HG03565 (cell line): ENCODE results near the gene EZH1.
"Not testable (repeated sequence)": the region's sequence is repeated elsewhere in the genome, so short reads cannot be mapped to it uniquely, and the experiment has no call there.

Experiments used
- ATAC-seq: cut with Tn5 transposase; IDR thresholded peaks from one replicate; pipeline ENCODE4 v1.9.1; 2021; ENCODE audit warnings: mild to moderate bottlenecking, moderate library complexity; ENCODE audit not compliant: unreplicated experiment

The EZH1 gene

DNA sequence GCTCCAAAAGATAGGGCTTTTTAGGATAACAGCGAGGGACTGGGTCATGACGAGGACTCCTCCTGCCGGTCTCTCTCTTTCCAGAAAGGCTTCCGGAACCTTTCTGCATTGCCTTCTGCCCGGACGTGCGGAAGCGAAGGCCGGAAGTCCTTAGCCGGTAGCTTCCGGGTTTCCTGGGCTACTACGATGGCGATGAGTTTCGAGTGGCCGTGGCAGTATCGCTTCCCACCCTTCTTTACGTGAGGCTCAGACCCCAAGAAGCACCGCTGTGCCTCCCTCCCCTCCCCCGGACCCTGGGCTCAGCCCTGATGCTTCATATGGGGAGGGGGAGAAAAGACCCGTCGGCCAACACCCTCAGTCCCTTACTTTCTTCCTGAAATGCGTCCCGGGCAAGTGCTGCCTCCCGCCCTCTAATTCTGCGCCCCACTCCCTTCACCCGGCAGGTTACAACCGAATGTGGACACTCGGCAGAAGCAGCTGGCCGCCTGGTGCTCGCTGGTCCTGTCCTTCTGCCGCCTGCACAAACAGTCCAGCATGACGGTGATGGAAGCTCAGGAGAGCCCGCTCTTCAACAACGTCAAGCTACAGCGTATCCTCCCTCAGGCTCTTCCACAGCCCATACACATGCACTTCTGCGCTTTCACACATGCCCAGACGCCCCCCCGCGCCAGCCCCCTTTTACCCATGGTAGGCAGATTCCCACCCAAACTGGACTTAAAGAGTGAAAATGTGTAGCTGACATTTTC lies 28.6 kb upstream of the EZH1 start, which contains the start of gene VPS25:
TSS of gene VPS25 (plus strand) at position 160 of the 746 bp plus-strand sequence. CDS start at position 187, 27 bp downstream.
- no peak for ATAC-seq

GRCh38 chr17:42772945-42773289 lies 28.1 kb upstream of the EZH1 start:
- no peak for ATAC-seq

GRCh38 chr17:42769964-42770363 lies 25.1 kb upstream of the EZH1 start:
- ATAC-seq = not testable (repeated sequence)

DNA sequence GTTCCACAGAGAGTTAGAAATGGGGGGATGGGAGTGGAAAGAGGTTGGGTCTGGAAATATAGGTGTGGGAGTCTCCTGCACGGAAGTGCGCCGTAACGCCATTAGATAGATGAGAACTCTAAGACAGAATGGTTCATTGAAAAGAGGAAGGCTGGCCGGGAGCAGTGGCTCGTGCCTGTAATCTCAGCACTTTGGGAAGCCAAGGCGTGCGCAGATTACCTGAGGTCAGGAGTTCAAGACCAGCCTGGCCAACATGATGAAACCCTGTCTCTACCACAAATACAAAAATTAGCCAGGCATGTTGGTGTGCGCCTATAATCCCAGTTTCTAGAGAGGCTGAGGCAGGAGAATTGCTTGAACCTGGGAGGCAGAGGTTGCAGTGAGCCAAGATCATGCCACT lies 23.2 kb upstream of the EZH1 start:
- not testable (repeated sequence) for ATAC-seq

GRCh38 chr17:42767512-42767911 lies 22.7 kb upstream of the EZH1 start:
- no peak for ATAC-seq

DNA sequence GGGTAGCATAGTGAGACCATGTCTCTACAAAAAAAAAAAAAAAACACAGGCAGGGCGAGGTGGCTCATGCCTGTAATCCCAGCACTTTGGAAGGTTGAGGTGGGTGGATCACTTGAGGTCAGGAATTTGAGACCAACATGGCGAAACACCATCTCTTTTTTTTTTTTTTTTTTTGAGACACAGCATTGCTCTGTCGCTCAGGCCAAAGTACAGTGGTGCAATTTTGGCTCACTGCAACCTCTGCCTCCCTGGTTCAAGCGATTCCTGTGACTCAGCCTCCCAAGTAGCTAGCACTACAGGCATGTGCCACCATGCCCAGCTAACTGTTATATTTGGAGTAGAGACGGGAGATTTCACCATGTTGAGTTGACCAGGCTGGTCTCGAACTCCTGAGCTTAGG lies 21.3 kb upstream of the EZH1 start:
- ATAC-seq = no peak

GRCh38 chr17:42761638-42762037 lies 16.8 kb upstream of the EZH1 start:
- ATAC-seq = no peak

GRCh38 chr17:42760652-42761581 lies 16.1 kb upstream of the EZH1 start, which contains the start of gene RAMP2:
Gene RAMP2 (plus strand): TSS chr17:42761227. CDS start chr17:42761262, 35 bp downstream.
- ATAC-seq = no peak

- no peak for ATAC-seq
Observed at GRCh38 chr17:42759982-42760651, 15.3 kb upstream of the EZH1 start.

DNA sequence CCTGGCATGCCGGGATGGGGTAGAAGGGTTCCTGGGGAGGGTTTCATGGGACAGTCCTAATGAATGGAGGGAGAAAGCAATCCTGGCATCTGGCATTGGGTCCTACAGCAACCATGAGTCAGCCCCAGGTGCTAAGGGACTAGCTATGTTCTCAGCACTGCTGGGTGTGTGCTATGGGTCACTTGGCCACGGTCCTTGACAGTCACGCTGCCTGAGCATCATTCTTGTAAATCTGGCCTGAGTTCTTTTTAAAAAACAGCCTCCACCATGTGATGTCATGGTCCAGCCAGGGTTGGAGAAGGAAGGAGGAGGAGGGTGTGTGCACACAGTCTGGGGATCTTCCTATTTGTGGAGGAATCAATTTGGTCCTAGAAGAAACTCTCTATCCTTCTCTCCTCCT lies 9.9 kb upstream of the EZH1 start:
- no peak for ATAC-seq

GRCh38 chr17:42751628-42752027 lies 6.8 kb upstream of the EZH1 start:
- ATAC-seq = no peak

DNA sequence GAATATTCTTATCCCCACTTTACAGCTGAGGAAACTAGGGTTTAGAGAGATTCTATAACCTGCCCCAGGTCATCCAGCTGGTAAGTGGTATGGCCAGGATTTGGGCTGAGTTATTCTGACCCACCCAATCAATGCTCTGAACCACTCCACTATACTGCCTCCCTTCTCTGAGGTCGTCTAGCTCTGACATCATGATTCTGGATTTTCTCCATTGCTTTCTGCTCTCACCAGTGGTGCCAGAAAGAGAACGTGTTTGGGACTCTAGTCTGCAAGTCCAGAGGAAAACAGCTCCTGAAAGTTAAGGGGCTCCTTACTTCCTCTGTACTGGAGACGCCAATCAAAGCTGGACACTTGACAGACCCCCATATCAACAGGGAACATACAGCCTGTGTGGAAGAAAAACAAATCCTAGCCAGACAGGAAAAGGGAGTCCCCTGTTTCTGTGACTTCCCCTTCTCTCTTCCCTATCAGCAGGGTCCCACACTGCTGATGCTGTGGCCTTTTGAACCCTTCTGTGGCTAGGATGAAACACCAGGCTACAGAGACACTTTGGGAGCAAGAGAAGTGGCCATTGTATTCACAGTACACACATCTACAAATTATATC lies 6.0 kb upstream of the EZH1 start:
- ATAC-seq = no peak

DNA sequence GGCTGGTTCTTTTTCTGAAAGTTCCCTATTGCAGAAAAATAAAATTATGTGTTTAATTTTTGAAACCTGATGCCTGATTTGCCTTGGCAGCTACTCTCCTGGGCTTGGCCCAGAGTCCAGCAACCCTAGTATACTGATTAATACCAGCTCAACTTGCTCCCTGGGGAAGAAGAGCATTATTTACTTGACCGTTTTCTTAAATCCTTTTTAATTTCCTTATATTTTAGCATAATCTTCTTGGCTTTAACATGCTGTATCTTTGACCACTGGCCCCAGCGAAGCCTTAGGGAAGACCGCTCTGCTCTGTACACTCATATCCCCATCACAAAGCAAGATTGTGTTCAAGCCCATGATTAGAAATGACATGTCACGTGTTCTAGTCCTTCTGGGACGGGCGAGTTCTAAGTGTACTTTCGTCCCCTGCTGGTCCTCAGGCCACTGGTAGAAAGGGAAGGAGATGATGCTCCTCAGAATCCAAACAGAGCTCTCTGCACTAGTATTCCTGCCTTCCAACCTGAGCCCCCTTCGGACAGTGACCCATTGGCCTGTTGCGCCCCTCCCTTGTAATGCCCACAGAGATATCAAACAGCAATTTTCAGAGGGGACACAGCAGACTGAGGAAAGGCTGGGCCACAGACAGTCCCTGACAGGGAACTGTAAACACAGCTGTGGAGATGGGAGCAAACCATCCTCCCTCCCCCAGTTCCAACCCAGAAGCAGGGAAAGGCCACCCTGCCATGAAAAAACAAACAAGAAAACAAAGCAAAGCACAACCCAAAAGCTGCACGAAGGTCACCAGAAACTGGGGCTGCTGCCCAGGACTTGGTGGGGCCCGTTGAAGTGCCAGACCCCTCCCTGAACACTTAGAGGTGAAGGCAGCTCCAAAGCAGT lies 4.3 kb upstream of the EZH1 start:
- no peak for ATAC-seq

- no peak for ATAC-seq
Observed at GRCh38 chr17:42748202-42748907, 3.5 kb upstream of the EZH1 start.

DNA sequence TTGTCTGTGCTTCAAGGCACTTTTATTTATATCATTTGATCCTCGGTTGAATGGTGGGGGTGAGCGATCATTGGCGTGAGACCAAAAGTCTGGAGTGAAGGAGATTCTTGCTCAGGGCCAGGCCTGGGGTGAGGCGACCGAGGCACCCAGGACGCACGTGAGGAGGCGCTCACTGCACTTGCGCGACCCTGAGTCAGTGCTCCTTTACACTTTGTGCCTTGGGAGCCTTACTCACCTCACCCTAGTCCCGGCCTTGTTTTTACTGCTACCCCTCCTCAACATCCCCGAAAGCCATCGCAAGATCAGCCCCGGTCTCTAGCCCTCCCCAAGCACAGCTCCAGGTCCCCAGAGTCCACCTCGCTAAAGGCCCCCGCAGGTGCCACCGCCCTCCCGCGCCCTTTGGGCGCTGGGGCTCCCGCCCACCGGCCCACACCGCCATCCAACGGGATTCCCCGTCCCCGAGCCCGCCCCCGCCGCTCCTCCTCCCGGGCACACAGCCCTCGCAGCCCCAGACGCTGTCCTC lies 496 bp downstream of the EZH1 start:
- peak; percentile 27 for ATAC-seq

GRCh38 chr17:42743595-42744282 lies 1.1 kb downstream of the EZH1 start:
- ATAC-seq = no peak

- not testable (repeated sequence) for ATAC-seq
Observed at GRCh38 chr17:42742916-42743315, 1.9 kb downstream of the EZH1 start.

DNA sequence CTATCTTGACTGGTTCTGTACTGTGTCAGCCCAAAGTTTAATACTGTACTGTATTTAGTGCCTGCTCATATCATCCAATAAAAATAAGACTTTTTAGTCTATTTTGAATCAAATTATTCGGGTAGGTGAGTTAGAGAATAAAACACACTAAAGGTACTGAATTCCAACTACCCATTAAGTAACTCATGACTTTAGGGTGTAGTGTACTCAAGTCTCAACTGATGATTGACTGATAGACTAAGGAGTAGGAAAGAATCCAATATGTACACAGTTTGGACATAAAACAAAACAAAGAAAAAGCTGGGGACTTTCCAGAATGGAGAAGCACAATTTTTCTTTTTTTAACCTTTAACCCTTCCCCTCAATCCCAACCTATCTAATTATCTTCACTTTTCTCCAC lies 4.1 kb downstream of the EZH1 start:
- no peak for ATAC-seq
